WTC11 (cell line): ENCODE measurements around the gene KCNK4. TPM values are rescaled to one million over a fixed set of nuclear protein-coding genes. Genes with fewer than 3 reads are reported as not detected.

Experiments used
- CREM ChIP-seq: sonication (generic); formaldehyde crosslinking; IDR thresholded peaks from 2 replicates; pipeline ENCODE4 v1.8.1; 2022; ENCODE audit warnings: mild to moderate bottlenecking, missing genetic modification reagents, moderate library complexity
- EMX1 ChIP-seq: fragments of 250-450 bp; sonication (Bioruptor Pico); IDR thresholded peaks from 2 replicates; pipeline ENCODE4 v1.8.0; 2021; ENCODE audit warnings: mild to moderate bottlenecking
- ETV6 ChIP-seq: sonication (generic); formaldehyde crosslinking; IDR thresholded peaks from 2 replicates; pipeline ENCODE4 v1.8.1; 2022; ENCODE audit warnings: mild to moderate bottlenecking, missing genetic modification reagents
- GRHL2 ChIP-seq: fragments of 250-450 bp; sonication (Bioruptor Pico); IDR thresholded peaks from 2 replicates; pipeline ENCODE4 v1.8.0; 2022; ENCODE audit warnings: mild to moderate bottlenecking, moderate library complexity; ENCODE audit not compliant: insufficient replicate concordance, severe bottlenecking
- JUN ChIP-seq: sonication (generic); formaldehyde crosslinking; IDR thresholded peaks from 2 replicates; pipeline ENCODE4 v1.8.0; 2023; ENCODE audit warnings: mild to moderate bottlenecking, missing genetic modification reagents
- KAT7 ChIP-seq: sonication (generic); formaldehyde crosslinking; IDR thresholded peaks from 2 replicates; pipeline ENCODE4 v1.8.1; 2023; ENCODE audit warnings: missing genetic modification reagents, mild to moderate bottlenecking, borderline replicate concordance
- NFATC4 ChIP-seq: fragments of 250-450 bp; sonication (Bioruptor Pico); IDR thresholded peaks from 2 replicates; pipeline ENCODE4 v1.9.0; 2021; ENCODE audit warnings: mild to moderate bottlenecking
- NR1H2 ChIP-seq: sonication (generic); formaldehyde crosslinking; IDR thresholded peaks from 2 replicates; pipeline ENCODE4 v1.9.0; 2021; ENCODE audit warnings: mild to moderate bottlenecking, moderate library complexity, missing genetic modification reagents
- OVOL2 ChIP-seq: fragments of 250-450 bp; sonication (Bioruptor Pico); IDR thresholded peaks from 2 replicates; pipeline ENCODE4 v1.9.0; 2021; ENCODE audit warnings: mild to moderate bottlenecking, borderline replicate concordance
- SMAD3 ChIP-seq: sonication (generic); formaldehyde crosslinking; IDR thresholded peaks from 2 replicates; pipeline ENCODE4 v1.8.0; 2022; ENCODE audit warnings: missing genetic modification reagents, mild to moderate bottlenecking, borderline replicate concordance
- ZBTB21 ChIP-seq: sonication (generic); formaldehyde crosslinking; IDR thresholded peaks from 2 replicates; pipeline ENCODE4 v1.8.1; 2023; ENCODE audit warnings: mild to moderate bottlenecking, missing genetic modification reagents, borderline replicate concordance
- ZNF121 ChIP-seq: sonication (generic); formaldehyde crosslinking; IDR thresholded peaks from 2 replicates; pipeline ENCODE4 v1.8.0; 2023; ENCODE audit warnings: missing genetic modification reagents
- ZNF317 ChIP-seq: sonication (generic); formaldehyde crosslinking; IDR thresholded peaks from 2 replicates; pipeline ENCODE4 v1.8.1; 2023; ENCODE audit warnings: low read depth, mild to moderate bottlenecking, moderate library complexity, missing genetic modification reagents, borderline replicate concordance
- ZNF396 ChIP-seq: fragments of 250-450 bp; sonication (Bioruptor Pico); IDR thresholded peaks from 2 replicates; pipeline ENCODE4 v1.8.0; 2021; ENCODE audit warnings: mild to moderate bottlenecking, moderate library complexity, borderline replicate concordance
- ZNF423 ChIP-seq: fragments of 250-450 bp; sonication (Bioruptor Pico); IDR thresholded peaks from 2 replicates; pipeline ENCODE4 v2.1.2; 2022; ENCODE audit warnings: mild to moderate bottlenecking, moderate library complexity
- total RNA-seq: library from RNA; stranded (reverse); gene quantifications from 3 replicates; pipeline ENCODE4 v1.2.3, GENCODE V29; 2021
- TF ChIP-seq, protein P1 (sequence below): sonication (generic); formaldehyde crosslinking; conservative IDR thresholded peaks from 2 replicates; pipeline ENCODE4 v1.8.1; 2023; ENCODE audit warnings: mild to moderate bottlenecking, low read depth, missing genetic modification reagents, moderate library complexity
- TF ChIP-seq, protein P2 (sequence below): sonication (generic); formaldehyde crosslinking; IDR thresholded peaks from 2 replicates; pipeline ENCODE4 v1.8.0; 2023; ENCODE audit warnings: missing genetic modification reagents
- TF ChIP-seq, protein P3 (sequence below): sonication (generic); formaldehyde crosslinking; IDR thresholded peaks from 2 replicates; pipeline ENCODE4 v1.8.0; 2023; ENCODE audit warnings: missing genetic modification reagents, mild to moderate bottlenecking, borderline replicate concordance
- TF ChIP-seq, protein P4 (sequence below): fragments of 250-450 bp; sonication (Bioruptor Pico); IDR thresholded peaks from 2 replicates; pipeline ENCODE4 v1.8.0; 2021; ENCODE audit warnings: mild to moderate bottlenecking
- TF ChIP-seq, protein P5 (sequence below): sonication (generic); formaldehyde crosslinking; IDR thresholded peaks from 2 replicates; pipeline ENCODE4 v1.8.1; 2023; ENCODE audit warnings: mild to moderate bottlenecking, missing genetic modification reagents, moderate library complexity
- TF ChIP-seq, protein P6 (sequence below): fragments of 250-450 bp; sonication (Bioruptor Pico); IDR thresholded peaks from 2 replicates; pipeline ENCODE4 v1.9.0; 2021; ENCODE audit warnings: moderate library complexity, mild to moderate bottlenecking, inconsistent platforms, borderline replicate concordance
- TF ChIP-seq, protein P7 (sequence below): sonication (generic); formaldehyde crosslinking; IDR thresholded peaks from 2 replicates; pipeline ENCODE4 v1.8.0; 2022; ENCODE audit warnings: mild to moderate bottlenecking, missing genetic modification reagents
- TF ChIP-seq, protein P8 (sequence below): fragments of 250-450 bp; sonication (Bioruptor Pico); IDR thresholded peaks from 2 replicates; pipeline ENCODE4 v1.9.0; 2021; ENCODE audit warnings: mild to moderate bottlenecking
- TF ChIP-seq, protein P9 (sequence below): fragments of 250-450 bp; sonication (Bioruptor Pico); IDR thresholded peaks from 2 replicates; pipeline ENCODE4 v1.9.0; 2021; ENCODE audit warnings: mild to moderate bottlenecking

Gene KCNK4
- total RNA-seq, 1 experiment from 2014 or later: 0.74 TPM

DNA sequence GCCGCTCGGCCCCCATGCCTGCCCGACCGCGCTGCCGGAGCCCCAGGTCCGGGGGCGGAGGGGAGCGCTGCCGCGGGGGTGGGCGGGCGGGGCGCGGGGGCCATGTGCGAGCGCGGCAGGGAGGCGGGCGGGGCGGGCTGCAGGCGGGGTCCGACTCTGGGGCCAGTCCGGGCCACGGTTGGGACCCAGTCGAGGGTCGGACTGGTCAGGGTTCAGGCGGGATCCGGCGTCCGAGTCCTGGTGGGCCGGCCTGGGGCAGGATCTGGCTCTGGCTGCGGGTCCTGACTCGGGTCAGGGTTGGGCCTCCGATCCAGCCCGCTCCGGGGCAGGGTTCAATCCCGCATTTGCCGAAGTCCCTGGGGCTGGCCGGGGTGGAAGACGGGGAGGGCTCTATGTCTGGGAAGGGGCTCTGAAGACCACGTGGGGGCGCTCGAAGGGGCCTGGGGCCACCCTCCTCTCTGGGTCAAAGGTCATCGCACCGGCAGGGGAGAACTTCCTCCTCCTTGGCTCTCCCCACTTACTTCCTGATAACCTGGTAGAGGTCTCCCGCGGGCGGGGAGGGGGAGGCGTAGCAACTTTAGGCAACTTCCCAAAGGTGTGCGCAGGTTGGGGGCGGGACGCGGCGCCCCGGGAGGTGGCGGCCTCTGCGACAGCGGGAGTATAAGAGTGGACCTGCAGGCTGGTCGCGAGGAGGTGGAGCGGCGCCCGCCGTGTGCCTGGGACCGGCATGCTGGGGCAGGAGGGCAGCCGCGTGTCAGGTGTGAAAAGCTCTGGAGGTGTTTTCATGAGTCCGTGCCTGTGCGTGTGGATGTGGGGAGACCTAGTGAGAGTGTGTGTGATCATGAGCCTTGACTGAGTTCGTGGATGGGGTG, 14.8 kb downstream of the KCNK4 start (continued):
- TF ChIP-seq, protein P1, sequence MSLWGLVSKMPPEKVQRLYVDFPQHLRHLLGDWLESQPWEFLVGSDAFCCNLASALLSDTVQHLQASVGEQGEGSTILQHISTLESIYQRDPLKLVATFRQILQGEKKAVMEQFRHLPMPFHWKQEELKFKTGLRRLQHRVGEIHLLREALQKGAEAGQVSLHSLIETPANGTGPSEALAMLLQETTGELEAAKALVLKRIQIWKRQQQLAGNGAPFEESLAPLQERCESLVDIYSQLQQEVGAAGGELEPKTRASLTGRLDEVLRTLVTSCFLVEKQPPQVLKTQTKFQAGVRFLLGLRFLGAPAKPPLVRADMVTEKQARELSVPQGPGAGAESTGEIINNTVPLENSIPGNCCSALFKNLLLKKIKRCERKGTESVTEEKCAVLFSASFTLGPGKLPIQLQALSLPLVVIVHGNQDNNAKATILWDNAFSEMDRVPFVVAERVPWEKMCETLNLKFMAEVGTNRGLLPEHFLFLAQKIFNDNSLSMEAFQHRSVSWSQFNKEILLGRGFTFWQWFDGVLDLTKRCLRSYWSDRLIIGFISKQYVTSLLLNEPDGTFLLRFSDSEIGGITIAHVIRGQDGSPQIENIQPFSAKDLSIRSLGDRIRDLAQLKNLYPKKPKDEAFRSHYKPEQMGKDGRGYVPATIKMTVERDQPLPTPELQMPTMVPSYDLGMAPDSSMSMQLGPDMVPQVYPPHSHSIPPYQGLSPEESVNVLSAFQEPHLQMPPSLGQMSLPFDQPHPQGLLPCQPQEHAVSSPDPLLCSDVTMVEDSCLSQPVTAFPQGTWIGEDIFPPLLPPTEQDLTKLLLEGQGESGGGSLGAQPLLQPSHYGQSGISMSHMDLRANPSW (CRISPR knock-in tag): no peak
- TF ChIP-seq ZBTB21: no peak
- TF ChIP-seq CREM: 0 out of 2 replicates have a peak, but pooled peaks have one; percentile 39
- TF ChIP-seq ZNF396 (CRISPR knock-in tag): no peak
- no peak for TF ChIP-seq GRHL2
- TF ChIP-seq, protein P2, sequence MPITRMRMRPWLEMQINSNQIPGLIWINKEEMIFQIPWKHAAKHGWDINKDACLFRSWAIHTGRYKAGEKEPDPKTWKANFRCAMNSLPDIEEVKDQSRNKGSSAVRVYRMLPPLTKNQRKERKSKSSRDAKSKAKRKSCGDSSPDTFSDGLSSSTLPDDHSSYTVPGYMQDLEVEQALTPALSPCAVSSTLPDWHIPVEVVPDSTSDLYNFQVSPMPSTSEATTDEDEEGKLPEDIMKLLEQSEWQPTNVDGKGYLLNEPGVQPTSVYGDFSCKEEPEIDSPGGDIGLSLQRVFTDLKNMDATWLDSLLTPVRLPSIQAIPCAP: 0 out of 2 replicates have a peak, but pooled peaks have one; percentile 49
- no peak for TF ChIP-seq NFATC4 (CRISPR knock-in tag)
- no peak for TF ChIP-seq NR1H2 (CRISPR knock-in tag)
- 0 out of 2 replicates have a peak, but pooled peaks have one; percentile 22 for TF ChIP-seq JUN (CRISPR knock-in tag)
- peak; percentile 67; the same call in 1 of the 2 replicates for TF ChIP-seq KAT7
- no peak for TF ChIP-seq EMX1 (CRISPR knock-in tag)
- TF ChIP-seq ETV6 (CRISPR knock-in tag): peak; percentile 93
- TF ChIP-seq, protein P3, sequence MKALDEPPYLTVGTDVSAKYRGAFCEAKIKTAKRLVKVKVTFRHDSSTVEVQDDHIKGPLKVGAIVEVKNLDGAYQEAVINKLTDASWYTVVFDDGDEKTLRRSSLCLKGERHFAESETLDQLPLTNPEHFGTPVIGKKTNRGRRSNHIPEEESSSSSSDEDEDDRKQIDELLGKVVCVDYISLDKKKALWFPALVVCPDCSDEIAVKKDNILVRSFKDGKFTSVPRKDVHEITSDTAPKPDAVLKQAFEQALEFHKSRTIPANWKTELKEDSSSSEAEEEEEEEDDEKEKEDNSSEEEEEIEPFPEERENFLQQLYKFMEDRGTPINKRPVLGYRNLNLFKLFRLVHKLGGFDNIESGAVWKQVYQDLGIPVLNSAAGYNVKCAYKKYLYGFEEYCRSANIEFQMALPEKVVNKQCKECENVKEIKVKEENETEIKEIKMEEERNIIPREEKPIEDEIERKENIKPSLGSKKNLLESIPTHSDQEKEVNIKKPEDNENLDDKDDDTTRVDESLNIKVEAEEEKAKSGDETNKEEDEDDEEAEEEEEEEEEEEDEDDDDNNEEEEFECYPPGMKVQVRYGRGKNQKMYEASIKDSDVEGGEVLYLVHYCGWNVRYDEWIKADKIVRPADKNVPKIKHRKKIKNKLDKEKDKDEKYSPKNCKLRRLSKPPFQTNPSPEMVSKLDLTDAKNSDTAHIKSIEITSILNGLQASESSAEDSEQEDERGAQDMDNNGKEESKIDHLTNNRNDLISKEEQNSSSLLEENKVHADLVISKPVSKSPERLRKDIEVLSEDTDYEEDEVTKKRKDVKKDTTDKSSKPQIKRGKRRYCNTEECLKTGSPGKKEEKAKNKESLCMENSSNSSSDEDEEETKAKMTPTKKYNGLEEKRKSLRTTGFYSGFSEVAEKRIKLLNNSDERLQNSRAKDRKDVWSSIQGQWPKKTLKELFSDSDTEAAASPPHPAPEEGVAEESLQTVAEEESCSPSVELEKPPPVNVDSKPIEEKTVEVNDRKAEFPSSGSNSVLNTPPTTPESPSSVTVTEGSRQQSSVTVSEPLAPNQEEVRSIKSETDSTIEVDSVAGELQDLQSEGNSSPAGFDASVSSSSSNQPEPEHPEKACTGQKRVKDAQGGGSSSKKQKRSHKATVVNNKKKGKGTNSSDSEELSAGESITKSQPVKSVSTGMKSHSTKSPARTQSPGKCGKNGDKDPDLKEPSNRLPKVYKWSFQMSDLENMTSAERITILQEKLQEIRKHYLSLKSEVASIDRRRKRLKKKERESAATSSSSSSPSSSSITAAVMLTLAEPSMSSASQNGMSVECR: peak; percentile 38; the same call in 1 of the 2 replicates
- TF ChIP-seq, protein P4, sequence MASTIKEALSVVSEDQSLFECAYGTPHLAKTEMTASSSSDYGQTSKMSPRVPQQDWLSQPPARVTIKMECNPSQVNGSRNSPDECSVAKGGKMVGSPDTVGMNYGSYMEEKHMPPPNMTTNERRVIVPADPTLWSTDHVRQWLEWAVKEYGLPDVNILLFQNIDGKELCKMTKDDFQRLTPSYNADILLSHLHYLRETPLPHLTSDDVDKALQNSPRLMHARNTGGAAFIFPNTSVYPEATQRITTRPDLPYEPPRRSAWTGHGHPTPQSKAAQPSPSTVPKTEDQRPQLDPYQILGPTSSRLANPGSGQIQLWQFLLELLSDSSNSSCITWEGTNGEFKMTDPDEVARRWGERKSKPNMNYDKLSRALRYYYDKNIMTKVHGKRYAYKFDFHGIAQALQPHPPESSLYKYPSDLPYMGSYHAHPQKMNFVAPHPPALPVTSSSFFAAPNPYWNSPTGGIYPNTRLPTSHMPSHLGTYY (CRISPR knock-in tag): no peak
- TF ChIP-seq, protein P5, sequence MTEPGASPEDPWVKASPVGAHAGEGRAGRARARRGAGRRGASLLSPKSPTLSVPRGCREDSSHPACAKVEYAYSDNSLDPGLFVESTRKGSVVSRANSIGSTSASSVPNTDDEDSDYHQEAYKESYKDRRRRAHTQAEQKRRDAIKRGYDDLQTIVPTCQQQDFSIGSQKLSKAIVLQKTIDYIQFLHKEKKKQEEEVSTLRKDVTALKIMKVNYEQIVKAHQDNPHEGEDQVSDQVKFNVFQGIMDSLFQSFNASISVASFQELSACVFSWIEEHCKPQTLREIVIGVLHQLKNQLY (CRISPR knock-in tag): no peak
- TF ChIP-seq, protein P6, sequence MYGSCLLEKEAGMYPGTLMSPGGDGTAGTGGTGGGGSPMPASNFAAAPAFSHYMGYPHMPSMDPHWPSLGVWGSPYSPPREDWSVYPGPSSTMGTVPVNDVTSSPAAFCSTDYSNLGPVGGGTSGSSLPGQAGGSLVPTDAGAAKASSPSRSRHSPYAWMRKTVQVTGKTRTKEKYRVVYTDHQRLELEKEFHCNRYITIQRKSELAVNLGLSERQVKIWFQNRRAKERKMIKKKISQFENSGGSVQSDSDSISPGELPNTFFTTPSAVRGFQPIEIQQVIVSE (CRISPR knock-in tag): no peak
- no peak for TF ChIP-seq ZNF317 (CRISPR knock-in tag)
- TF ChIP-seq ZNF121 (CRISPR knock-in tag): no peak
- no peak for TF ChIP-seq OVOL2 (CRISPR knock-in tag)
- TF ChIP-seq ZNF423 (CRISPR knock-in tag): no peak
- TF ChIP-seq, protein P7, sequence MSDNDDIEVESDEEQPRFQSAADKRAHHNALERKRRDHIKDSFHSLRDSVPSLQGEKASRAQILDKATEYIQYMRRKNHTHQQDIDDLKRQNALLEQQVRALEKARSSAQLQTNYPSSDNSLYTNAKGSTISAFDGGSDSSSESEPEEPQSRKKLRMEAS (CRISPR knock-in tag): peak; percentile 75
- TF ChIP-seq, protein P8, sequence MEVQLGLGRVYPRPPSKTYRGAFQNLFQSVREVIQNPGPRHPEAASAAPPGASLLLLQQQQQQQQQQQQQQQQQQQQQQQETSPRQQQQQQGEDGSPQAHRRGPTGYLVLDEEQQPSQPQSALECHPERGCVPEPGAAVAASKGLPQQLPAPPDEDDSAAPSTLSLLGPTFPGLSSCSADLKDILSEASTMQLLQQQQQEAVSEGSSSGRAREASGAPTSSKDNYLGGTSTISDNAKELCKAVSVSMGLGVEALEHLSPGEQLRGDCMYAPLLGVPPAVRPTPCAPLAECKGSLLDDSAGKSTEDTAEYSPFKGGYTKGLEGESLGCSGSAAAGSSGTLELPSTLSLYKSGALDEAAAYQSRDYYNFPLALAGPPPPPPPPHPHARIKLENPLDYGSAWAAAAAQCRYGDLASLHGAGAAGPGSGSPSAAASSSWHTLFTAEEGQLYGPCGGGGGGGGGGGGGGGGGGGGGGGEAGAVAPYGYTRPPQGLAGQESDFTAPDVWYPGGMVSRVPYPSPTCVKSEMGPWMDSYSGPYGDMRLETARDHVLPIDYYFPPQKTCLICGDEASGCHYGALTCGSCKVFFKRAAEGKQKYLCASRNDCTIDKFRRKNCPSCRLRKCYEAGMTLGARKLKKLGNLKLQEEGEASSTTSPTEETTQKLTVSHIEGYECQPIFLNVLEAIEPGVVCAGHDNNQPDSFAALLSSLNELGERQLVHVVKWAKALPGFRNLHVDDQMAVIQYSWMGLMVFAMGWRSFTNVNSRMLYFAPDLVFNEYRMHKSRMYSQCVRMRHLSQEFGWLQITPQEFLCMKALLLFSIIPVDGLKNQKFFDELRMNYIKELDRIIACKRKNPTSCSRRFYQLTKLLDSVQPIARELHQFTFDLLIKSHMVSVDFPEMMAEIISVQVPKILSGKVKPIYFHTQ (CRISPR knock-in tag): no peak
- TF ChIP-seq, protein P9, sequence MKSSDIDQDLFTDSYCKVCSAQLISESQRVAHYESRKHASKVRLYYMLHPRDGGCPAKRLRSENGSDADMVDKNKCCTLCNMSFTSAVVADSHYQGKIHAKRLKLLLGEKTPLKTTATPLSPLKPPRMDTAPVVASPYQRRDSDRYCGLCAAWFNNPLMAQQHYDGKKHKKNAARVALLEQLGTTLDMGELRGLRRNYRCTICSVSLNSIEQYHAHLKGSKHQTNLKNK: no peak
- TF ChIP-seq SMAD3 (CRISPR knock-in tag): no peak
